Activated CD8-positive, alpha-beta memory T cell treated with anti-CD3 and anti-CD28 coated beads for 48 hours (primary cell): Measurements from ENCODE around the gene SEZ6.

ENCODE experiments used
- DNase-seq, 3 experiments: peaks; one replicate each; pipeline ENCODE4 v3.0.0-alpha.2; 2020; ENCODE audit warnings: low read depth in 2 of 3, low spot score in 2 of 3

SEZ6 gene, protein sequence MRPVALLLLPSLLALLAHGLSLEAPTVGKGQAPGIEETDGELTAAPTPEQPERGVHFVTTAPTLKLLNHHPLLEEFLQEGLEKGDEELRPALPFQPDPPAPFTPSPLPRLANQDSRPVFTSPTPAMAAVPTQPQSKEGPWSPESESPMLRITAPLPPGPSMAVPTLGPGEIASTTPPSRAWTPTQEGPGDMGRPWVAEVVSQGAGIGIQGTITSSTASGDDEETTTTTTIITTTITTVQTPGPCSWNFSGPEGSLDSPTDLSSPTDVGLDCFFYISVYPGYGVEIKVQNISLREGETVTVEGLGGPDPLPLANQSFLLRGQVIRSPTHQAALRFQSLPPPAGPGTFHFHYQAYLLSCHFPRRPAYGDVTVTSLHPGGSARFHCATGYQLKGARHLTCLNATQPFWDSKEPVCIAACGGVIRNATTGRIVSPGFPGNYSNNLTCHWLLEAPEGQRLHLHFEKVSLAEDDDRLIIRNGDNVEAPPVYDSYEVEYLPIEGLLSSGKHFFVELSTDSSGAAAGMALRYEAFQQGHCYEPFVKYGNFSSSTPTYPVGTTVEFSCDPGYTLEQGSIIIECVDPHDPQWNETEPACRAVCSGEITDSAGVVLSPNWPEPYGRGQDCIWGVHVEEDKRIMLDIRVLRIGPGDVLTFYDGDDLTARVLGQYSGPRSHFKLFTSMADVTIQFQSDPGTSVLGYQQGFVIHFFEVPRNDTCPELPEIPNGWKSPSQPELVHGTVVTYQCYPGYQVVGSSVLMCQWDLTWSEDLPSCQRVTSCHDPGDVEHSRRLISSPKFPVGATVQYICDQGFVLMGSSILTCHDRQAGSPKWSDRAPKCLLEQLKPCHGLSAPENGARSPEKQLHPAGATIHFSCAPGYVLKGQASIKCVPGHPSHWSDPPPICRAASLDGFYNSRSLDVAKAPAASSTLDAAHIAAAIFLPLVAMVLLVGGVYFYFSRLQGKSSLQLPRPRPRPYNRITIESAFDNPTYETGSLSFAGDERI

DNA sequence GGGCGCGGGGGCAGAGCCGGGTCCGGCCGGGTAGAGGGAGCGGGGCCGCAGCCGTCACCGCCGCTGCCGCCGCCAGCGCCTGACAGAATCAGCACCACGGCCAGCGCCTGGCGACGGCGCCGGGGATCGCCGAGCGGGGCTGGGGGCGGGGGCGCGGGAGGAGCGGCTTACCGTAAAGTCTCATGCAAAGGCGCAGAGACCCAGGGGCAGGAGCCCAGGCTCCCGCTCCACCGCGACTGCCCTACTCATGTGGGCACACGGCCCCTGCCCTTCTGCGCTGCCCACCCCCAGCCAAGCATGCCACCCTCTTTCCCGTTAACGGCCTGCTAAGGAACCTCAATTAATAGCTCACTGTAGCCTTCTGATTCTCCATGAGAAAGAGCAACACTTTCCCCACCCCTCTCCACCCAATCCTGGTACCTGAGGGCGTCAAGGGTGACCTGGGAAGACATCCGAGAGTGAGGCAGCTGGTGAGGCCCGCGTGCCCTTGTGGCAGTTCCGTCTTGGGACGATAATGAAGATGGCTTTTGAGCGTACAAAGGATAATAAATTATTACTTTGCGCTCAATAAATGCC is at the start of gene SEZ6:
Gene SEZ6 (minus strand): TSS at position 98 of the 576 bp plus-strand sequence. CDS start 164 bp downstream, outside the sequence.
- peak; percentile 43 to 51 (median 49) for DNase-seq

DNA sequence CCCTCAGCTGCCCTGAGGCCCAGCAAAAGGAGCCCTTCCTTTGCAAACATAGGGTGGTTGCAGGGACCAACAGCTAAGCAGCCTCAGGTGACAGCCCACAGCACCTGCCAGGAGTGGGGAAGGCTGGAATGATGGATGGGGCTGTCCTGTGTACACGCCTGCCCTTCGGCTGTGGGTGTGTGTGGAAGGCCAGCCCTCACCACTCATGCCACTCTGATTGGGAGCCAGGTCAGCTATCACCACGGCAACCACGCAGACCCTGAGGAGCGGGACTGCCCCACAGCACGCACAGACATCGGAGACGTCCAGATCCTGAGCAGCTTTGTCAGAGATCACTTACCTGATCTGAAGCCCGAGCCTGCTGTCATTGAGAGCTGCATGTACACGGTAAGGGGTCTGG is 49.0 kb upstream of the SEZ6 start:
- DNase-seq = no peak

DNA sequence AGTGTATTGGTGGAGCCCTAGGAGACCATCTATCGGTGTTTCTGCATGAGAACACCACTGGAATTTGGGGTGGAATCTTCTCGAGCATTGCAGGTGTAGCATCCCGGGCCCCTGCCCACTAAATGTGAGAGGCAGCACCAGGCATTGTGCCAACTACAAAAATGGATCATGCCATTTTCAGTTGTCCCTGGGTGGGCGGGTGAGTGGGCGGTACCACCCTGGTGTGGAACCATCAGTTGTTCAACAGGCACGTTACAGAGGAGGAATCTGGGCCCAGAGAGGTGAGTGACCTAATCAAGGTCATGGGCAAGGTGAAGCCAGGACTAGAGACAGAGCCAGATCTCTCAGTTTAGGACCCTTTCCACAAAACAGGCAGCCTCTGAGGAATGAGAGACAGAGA is 45.9 kb upstream of the SEZ6 start:
- no peak for DNase-seq

DNA sequence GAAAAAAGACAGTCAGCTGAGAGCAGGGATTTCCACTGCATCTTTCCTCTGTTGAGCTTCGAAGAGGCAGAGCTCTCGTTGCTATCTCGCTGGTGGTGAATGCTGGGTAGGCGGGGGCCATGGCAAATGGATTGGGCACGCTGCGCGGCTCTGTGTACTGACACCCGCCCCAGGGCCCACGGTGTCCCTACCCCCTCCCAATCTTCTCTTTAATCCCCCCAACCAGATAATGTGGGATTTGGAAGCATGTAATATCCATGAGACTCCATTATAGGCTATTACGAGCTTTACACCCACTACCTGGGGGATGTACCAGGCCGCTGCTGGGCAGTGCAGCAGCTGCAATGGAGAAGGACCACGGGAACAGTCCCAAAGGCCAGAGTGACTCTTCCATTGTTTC is 45.4 kb upstream of the SEZ6 start:
- DNase-seq = no peak

DNA sequence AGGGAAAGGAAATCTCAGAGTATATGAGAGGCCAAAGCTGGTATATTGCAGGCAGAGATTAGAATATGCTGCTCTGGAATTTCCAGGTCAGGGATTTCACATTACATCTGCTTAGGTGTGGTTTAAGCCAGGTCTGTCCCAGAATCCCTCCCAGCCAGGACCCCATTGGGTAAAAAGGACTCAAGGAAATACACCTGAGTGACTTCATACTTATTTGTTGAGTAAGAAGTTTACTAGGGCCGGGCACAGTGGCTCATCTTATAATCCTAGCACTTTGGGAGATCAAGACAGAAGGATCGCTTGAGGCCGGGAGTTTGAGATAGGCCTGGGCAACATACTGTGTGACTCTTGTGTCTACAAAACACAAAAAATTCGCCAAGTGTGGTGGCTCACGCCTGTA is 44.3 kb upstream of the SEZ6 start:
- DNase-seq = no peak

DNA sequence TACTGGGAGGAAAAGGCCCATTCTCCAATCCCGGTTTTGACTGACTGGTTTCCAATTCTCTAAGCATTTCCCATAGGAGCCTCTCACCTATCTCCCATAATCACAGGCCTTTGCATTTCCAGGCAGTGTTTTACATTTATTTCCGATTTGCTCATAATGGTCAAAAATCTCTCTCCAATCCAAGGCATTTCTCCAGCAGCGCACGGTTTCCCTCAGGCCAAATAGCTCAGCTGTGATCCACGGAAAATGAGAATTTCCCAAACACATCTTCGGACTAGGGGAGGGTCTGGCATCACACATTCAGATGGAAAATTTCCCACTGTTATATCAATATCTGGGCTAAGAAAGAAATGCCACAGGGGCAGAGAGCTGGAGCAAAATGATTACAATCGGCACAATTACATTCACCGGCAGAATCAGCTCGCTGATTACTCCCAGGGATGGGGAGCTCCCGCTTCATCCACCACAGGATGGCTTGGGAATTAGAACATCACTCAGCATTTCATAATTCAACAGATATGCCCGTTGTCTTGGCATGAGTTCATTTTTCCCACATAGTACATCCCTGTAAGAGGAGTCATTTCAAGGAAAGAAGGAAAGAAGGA is 43.8 kb upstream of the SEZ6 start:
- DNase-seq = no peak

DNA sequence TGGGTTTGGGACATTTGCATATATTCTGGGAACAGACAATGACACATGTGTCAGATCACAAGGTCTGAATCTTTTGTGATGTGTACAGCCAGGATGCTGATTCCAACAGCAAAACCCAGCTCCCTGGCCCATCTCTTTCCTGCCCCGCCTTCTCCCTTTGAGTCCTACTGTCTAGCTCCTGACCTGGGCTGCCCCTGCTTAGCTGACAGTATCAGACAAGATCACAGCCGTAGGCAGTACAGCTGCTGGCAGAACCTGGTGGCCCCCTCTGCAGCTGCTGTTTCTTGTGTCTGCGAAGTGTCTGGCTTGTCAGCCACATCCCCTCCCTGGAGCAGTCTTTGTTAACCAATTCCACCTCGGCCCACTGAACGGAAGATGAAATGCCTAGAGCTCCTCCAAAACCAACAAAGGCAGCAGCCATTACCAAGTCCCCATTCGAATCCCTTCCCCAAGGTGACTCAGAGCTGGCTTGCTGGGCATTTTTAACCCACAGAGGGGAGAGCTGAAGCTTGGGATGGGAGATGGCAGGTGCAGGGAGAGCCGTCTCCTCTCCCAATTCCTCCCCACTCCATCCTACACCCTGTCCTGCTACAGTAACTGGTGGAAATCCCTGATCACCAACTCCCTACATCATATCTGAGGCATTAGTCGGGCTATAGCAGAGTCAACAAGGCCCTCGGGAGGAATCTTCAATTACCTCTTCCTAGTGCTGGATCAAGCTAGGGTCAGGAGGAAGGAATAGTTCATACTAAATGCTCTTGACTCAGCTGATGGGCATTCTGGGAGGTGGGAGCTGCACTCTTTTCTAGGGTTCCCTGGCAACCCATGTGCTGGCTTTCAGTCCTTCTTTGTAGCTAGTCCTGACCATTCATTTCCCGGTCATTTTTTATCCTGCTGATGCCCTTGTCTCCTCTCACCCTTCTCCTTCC is 42.9 kb upstream of the SEZ6 start:
- no peak for DNase-seq

DNA sequence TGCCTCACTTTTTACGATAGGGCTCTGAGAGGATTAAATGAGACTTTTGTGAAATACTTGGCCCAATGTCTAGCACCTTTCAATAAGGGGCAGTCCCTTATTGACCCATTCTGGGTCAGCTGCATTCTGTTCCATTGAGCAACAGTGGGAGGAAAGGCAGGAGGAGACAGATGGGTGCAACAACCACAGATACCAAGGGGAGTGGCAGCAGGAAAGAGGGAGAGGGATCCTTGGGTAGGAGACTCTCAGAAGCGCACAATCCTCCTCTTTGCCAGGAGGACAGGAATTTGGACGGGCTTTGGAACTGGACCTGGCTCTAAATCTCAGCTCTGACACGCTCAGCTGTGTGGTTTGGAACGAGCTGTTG is 40.6 kb upstream of the SEZ6 start:
- no peak for DNase-seq

DNA sequence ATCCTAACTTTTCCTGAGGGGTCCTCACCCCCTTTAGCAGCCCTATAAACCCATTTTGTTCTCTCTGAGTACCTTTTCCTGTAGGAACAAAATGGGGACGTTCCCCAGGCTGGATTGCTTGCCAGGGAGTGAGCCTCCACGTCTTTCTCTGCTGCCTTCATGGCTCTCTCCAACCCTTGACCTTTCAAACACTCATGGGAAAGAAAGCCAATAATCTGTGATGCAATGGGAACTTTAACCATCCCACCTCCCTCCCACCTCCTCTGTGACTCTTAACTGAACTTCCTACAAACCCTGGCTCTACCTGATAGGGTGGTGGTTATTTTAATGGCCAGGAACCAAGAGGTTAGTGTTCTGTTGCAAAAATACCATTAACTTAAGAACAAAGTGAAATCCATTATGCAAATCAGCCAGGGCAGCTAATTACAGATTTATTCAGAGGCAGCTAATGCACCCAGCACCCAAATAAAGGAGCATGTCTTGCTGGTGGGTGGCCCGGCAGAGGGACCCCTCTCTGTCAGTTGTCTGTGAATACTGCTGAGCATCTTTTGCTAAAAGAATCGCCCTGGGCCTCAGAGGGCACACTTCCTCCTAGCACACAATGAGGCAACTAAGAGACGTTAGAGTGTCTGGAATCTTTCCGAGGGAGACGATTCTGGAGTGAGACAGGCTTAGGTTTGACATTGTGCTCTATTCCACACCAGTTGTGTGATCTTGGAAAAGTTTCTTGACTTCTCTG is 40.1 kb upstream of the SEZ6 start:
- DNase-seq = no peak

DNA sequence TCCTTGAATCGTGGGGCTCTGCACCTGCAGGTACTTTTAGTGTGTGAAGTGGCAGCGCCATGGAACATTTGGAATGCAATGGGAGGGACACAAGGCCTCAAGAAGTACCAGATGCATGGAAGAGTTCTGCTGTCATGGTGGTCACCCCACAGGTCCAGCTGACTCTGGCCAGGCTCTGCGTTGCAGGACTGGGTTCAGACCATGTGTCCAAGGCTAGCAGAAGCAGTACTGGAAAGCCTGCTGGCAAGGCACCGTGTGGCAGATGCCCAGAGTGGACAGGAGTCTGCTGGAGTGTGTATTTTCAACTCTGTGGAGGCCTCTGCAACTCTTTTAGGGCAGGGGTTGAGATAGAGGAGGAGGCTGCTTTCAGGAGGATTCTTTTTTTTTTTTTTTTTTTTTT is 39.2 kb upstream of the SEZ6 start:
- no peak for DNase-seq

DNA sequence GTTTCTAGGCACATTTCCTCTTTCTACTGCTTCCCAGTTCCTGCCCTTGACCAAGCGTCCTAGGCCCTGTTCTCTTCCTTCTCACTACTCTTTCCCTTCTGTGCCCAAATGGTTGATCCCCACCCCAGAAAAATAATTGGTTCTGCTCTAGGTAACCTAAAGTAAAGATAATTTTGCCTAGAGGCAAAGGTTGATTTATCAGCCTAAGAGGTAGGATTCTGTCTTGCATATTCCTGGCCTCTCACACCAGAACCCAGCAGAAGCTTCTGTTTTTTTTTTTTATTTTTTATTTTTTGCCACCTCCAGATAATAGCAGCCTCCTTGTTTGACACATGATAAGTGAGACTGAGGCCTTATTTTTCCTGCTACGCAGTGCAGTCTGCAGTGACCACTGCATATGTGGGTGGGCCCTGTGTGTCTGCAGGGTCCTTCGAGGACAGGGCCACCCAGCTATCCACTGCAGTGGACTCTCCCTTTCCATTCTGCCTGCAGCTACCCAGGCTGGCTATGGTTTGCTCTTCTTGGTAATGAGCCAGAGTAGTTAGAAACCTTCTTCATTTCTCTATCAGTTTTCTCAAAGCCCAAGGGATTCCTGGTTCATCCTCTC is 37.8 kb upstream of the SEZ6 start:
- no peak for DNase-seq

DNA sequence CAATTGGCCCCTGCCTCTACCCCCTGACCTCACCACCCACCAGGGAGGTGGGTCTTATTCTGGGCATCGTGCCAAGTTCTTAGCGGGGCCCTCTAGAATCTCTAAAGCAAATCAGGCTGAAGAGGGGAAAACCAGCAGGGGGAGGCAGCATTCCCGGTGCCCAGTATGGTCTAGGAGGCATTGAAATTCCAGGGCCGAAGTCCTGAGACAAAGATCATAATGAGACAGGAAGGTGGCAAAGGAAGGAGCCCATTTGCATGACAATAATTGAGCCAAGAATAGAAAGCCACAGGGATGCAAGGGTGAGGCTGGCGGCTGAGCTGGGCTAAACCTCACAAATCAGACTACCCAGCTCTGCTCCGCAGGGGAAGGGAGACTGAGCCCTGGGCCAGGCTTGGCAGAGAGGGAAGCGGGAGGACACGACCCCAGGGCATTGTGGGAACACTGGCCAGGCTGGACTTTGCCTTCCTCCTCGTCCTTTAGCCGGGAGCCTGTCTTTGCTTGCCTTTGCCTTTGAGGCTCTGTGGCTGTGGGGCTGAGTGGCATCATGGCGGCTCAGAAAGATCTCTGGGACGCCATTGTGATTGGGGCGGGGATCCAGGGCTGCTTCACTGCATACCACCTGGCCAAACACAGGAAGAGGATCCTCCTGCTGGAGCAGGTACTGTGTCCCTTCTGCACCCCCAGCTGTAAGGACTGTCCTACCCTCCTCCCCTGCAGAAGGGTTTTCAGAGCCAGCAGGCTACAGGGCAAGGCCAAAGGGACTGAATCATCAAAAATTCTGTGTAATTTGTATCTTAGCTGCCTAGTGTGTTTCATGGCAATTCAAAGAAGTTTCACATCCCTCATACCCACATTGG is 37.1 kb upstream of the SEZ6 start, which contains the start of gene PIPOX:
Gene PIPOX (plus strand): TSS at position 463 of the 860 bp plus-strand sequence. CDS start 85 bp downstream, at position 548.
- DNase-seq = no peak

DNA sequence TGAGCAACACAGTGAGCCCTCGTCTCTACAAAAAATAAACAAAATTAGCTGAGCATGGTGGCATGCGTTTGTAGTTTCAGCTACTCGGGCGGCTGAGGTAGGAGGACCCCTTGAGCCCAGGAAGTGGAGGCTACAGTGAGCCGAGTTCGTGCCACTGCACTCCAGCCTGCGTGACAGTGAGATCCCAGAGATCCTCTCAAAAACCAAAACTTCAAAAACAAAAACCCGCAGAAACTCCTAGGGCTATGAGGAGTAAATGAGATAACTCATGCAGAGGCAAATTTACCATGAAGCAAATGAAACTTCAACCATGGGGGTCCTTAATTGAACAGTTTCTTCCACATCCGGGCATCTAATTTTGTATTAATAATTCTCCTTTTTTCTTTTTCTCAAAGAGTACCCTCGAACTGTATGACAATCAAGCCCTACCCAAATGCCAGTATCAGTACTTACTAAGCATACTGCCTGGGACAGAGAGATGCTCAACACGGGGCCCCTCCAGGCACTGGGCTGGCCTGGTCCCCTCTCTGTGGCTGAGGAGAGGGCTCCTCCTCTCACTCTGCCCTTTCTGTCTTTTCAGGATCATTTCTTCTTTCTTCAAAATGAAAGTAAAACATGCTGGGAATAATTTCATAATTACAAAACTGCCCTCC is 36.3 kb upstream of the SEZ6 start:
- DNase-seq = no peak

DNA sequence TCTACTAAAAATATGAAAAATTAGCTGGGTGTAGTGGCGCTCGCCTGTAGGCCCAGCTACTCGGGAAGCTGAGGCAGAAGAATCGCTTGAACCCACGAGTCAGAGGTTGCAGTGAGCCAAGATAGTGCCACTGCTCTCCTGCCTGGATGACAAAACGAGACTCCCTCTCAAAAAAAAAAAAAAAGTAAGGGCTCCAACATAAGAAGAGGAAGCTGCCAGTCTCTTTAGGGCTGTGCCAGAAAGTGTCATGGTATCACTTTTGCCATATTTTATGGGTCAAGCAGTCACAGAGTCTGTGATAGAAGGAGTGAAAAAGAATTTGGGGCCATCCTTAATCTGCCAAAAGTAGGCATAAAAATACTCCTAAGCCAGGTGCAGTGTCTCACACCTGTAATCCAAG is 35.7 kb upstream of the SEZ6 start:
- DNase-seq = no peak

DNA sequence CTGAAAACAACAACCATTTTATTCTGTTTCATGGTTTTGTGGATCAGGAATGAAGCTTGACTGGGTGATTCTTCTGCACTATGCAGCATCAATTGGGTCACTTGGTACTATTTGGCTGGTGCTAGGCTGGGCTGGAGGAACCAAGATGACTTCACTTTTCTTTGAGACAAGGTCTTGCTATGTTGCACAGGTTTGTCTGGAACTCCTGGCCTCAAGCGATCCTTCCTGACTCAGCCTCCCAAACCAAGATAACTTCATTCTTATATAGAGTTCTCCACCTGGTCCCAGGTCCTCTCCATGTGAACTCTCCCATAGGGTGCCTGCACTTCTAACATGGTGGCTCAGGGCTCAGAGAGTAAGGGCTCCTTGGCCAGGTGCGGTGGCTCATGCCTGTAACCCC is 35.3 kb upstream of the SEZ6 start:
- DNase-seq = no peak

DNA sequence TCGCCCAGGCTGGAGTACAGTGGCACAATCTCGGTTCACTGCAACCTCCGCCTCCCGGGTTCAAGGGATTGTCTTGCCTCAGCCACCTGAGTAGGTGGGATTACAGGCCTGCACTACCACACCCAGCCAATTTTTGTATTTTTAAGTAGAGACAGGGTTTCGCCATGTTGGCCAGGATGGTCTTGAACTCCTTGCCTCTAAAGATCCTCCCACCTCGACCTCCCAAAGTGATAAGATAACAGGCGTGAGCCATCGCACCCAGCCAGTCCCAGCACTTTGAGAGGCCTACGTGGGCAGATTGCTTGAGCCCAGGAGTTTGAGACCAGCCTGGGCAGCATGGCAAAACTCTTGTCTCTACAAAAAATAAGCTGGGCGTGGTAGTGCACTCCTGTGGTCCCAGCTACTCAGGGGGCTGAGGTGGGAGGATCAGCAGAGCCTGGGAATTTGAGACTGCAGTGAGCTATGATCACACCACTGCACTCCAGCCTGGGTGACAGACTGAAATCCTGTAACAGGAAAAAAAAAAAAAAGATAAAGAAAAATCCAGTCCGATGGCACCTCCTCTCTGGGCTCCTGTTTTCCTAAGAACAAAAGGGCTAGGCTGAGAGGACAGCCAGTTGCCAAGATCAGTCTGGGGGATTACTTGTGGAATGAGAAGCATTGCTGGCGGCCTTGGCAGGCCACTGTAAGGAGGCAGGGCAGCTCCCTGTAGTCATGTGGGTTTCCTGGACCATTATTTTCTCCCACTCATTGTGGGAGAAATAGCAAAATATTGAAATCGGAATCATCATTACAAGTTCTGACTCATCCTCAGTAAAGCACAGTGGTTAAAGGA is 34.1 kb upstream of the SEZ6 start:
- DNase-seq = no peak
